ENCODE results near the gene DPH2. TPM values are rescaled to one million over a fixed set of nuclear protein-coding genes. Genes with fewer than 3 reads are reported as not detected.
A peak's percentile ranks its signal among the peaks of the same experiment; 100 is the strongest.

Gene DPH2
- polyA plus RNA-seq, 2 of the 4 experiments (the other 2 are of a cell fraction): 38.8 to 41.7 TPM

- WGBS (ENCODE audit: missing lambda C conversion rate): 93% methylated on average over 11 of the region's 12 CpGs
- no peaks in the 10 kb centered on the region for H3K9me3 ChIP-seq
Measured at GRCh38 chr1:44008259-44008658, 38.4 kb downstream of the DPH2 start.

GRCh38 chr1:44010935-44011471, 41.2 kb downstream of the DPH2 start:
- peak in 1 of 2 experiments; percentile 40; a peak in 1 of 6 replicates for ATAC-seq
- ChIA-PET POLR2A (no interaction called here), CTCF (interaction anchor here (1.1 to 2.3 kb wide), 5 partner anchors 13 to 37 kb away, joined by 4 to 14 read pairs (median 7); no protein-coding TSS in a partner anchor)
- no peak for FAIRE-seq
- 100% methylated on average over 1 of the region's 11 CpGs for WGBS (ENCODE audit: missing lambda C conversion rate)
- H3K27ac ChIP-seq: no peak overlapping the region
- no peak for DNase-seq (ENCODE audit: low read depth in 1 of 2, low spot score in 1 of 2)
- H3K4me3 ChIP-seq: no peak overlapping the region
- TF ChIP-seq SMC3 (IDR thresholded peaks at IDR 0.05): no peak
- no peak for TF ChIP-seq CHD4 (IDR thresholded peaks at IDR 0.05; ENCODE audit: borderline replicate concordance)
- no peak for TF ChIP-seq RNF2 (IDR thresholded peaks at IDR 0.05; ENCODE audit: borderline replicate concordance, low read depth)
- TF ChIP-seq MAX (IDR thresholded peaks at IDR 0.05): no peak
- TF ChIP-seq RARB (CRISPR knock-in tag; IDR thresholded peaks at IDR 0.05): no peak
- no peak for TF ChIP-seq KDM1A (IDR thresholded peaks at IDR 0.05; ENCODE audit: low read depth)
- TF ChIP-seq CBX8 (IDR thresholded peaks at IDR 0.05): no peak
- no peak for TF ChIP-seq USF2 (IDR thresholded peaks at IDR 0.05)
- TF ChIP-seq CEBPB (IDR thresholded peaks at IDR 0.05): no peak
- no peak for TF ChIP-seq HOXB5 (CRISPR knock-in tag; IDR thresholded peaks at IDR 0.05)
- TF ChIP-seq POLR2AphosphoS2 (conservative IDR thresholded peaks at IDR 0.05; ENCODE audit: low read length): no peak
- TF ChIP-seq BCL3 (IDR thresholded peaks at IDR 0.05): no peak
- TF ChIP-seq NR3C1 (IDR thresholded peaks at IDR 0.05): no peak
- no peak for TF ChIP-seq EHMT2 (IDR thresholded peaks at IDR 0.05; ENCODE audit: low read depth)
- TF ChIP-seq HOXA7 (CRISPR knock-in tag; IDR thresholded peaks at IDR 0.05): no peak
- H3K4me1 ChIP-seq: peaks cover 4% of the 10 kb centered on the region; the same call in 1 of the 3 replicates
- H3K9me3 ChIP-seq: no peaks in the 10 kb centered on the region
- no peak overlapping the region for H3K4me2 ChIP-seq

More at GRCh38 chr1:44008259-44008658, 38.4 kb downstream of the DPH2 start:
- Histone ChIP-seq H3K4me1 (peaks cover 7% of the 10 kb centered on the region; the same call in 1 of the 3 replicates), H3K27ac (no peak overlapping the region), H3K4me3 (no peak overlapping the region), H3K4me2 (no peak overlapping the region)
- ATAC-seq (no peak), FAIRE-seq (no peak), DNase-seq (ENCODE audit: low read depth in 1 of 2, low spot score in 1 of 2) (no peak)
- ChIA-PET CTCF (interaction anchor here (1.5 to 4.2 kb wide), 2 partner anchors 10 to 37 kb away, joined by 5 to 148 read pairs; no protein-coding TSS in a partner anchor), POLR2A (no interaction called here)
- TF ChIP-seq EP300 (IDR thresholded peaks at IDR 0.05) (no peak), MAFK (IDR thresholded peaks at IDR 0.05; ENCODE audit: partially characterized antibody) (no peak), HOXB13 (CRISPR knock-in tag; IDR thresholded peaks at IDR 0.05; ENCODE audit: low read depth) (no peak), FOXS1 (CRISPR knock-in tag; IDR thresholded peaks at IDR 0.05) (no peak), PBX3 (IDR thresholded peaks at IDR 0.05) (no peak), HEYL (CRISPR knock-in tag; IDR thresholded peaks at IDR 0.05) (no peak), EHF (CRISPR knock-in tag; IDR thresholded peaks at IDR 0.05) (no peak), ZSCAN20 (CRISPR knock-in tag; IDR thresholded peaks at IDR 0.05) (no peak), CHD4 (IDR thresholded peaks at IDR 0.05; ENCODE audit: borderline replicate concordance) (no peak), ELK1 (IDR thresholded peaks at IDR 0.05; ENCODE audit: low read depth, low read length) (no peak), REST (IDR thresholded peaks at IDR 0.05) (no peak), RFX5 (IDR thresholded peaks at IDR 0.05) (no peak), PHF8 (IDR thresholded peaks at IDR 0.05; ENCODE audit: borderline replicate concordance, low read depth) (no peak)
